Measurements from ENCODE around the gene MICAL3.

MICAL3 gene

DNA sequence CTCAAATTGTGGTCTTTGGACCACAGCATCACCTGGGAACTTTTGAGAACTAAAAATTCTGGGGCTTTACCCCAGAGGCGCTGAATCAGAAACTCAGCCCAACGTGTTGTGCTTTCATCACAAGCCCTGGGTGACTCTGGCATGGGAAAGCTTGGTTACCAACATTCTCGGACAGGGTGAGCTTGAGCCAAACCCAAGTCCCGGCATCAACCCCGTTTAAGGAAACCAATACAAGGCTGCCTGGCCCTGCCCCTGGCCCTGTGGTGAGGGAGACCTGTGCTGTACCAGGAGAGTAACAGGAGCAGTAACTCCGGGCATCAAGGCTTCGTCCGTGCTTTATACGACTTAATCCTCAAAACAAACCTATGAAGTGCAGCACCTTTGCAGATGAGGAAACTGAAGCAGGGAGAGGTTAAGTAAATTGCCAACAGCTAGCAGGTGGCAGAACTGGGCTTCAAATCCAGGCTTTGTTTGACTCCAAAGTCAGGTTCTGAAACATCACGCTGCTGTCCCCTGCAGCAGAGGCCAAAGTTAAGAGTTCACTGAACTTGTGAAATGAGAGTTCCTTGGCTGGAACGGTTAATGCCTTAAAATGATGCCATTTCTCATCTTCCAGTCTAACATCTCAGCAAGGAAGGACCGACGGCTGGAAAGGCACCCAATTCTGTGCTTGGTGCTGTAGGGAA, 186.0 kb downstream of the MICAL3 start:
- H3K36me3 ChIP-seq (ENCODE audit: control insufficient read depth in 2 of 2, insufficient read depth in 2 of 2, low read length in 2 of 2) = peaks cover 24 to 32% of the 10 kb centered on the region in 2 donors
- peak overlapping the region; percentile 75 for H3K27ac ChIP-seq (ENCODE audit: low read length)
- no peak overlapping the region for H3K9ac ChIP-seq (ENCODE audit: low read length in 2 of 2)
- H3K27me3 ChIP-seq (ENCODE audit: control insufficient read depth in 1 of 2, insufficient read depth in 2 of 2, low read length in 2 of 2) = no peaks in the 10 kb centered on the region
- no peaks in the 10 kb centered on the region for H3K9me3 ChIP-seq (ENCODE audit: control insufficient read depth in 2 of 2, low read length in 2 of 2)
- no peak overlapping the region for H3K4me3 ChIP-seq (ENCODE audit: low read length in 2 of 2)
- H3K4me1 ChIP-seq (ENCODE audit: control insufficient read depth, insufficient read depth, low read length) = peaks cover 49% of the 10 kb centered on the region

GRCh38 chr22:17836992-17837742, 187.2 kb downstream of the MICAL3 start:
- Histone ChIP-seq H3K27me3 (ENCODE audit: control insufficient read depth in 1 of 2, insufficient read depth in 2 of 2, low read length in 2 of 2) (no peaks in the 10 kb centered on the region), H3K36me3 (ENCODE audit: control insufficient read depth in 2 of 2, insufficient read depth in 2 of 2, low read length in 2 of 2) (peaks cover 21 to 35% of the 10 kb centered on the region in 2 donors), H3K27ac (ENCODE audit: low read length) (peak overlapping the region; percentile 75), H3K9ac (ENCODE audit: low read length in 2 of 2) (peak overlapping the region; percentile 47 to 58), H3K9me3 (ENCODE audit: control insufficient read depth in 2 of 2, low read length in 2 of 2) (no peaks in the 10 kb centered on the region), H3K4me1 (ENCODE audit: control insufficient read depth, insufficient read depth, low read length) (peaks cover 51% of the 10 kb centered on the region), H3K4me3 (ENCODE audit: low read length in 2 of 2) (peak overlapping the region in 1 of 2 donors; percentile 8)

GRCh38 chr22:17835256-17835655, 189.1 kb downstream of the MICAL3 start:
- Histone ChIP-seq H3K36me3 (ENCODE audit: control insufficient read depth in 2 of 2, insufficient read depth in 2 of 2, low read length in 2 of 2) (peaks cover 3 to 24% of the 10 kb centered on the region in 2 donors), H3K27ac (ENCODE audit: low read length) (peak overlapping the region; percentile 75), H3K4me1 (ENCODE audit: control insufficient read depth, insufficient read depth, low read length) (peaks cover 63% of the 10 kb centered on the region), H3K4me3 (ENCODE audit: low read length in 2 of 2) (no peak overlapping the region), H3K9me3 (ENCODE audit: control insufficient read depth in 2 of 2, low read length in 2 of 2) (no peaks in the 10 kb centered on the region), H3K27me3 (ENCODE audit: control insufficient read depth in 1 of 2, insufficient read depth in 2 of 2, low read length in 2 of 2) (no peaks in the 10 kb centered on the region), H3K9ac (ENCODE audit: low read length in 2 of 2) (peak overlapping the region; percentile 30 to 47)

GRCh38 chr22:17833489-17833888, 190.9 kb downstream of the MICAL3 start:
- Histone ChIP-seq H3K9ac (ENCODE audit: low read length in 2 of 2) (no peak overlapping the region), H3K27ac (ENCODE audit: low read length) (peak overlapping the region; percentile 87), H3K27me3 (ENCODE audit: control insufficient read depth in 1 of 2, insufficient read depth in 2 of 2, low read length in 2 of 2) (no peaks in the 10 kb centered on the region), H3K4me1 (ENCODE audit: control insufficient read depth, insufficient read depth, low read length) (peaks cover 71% of the 10 kb centered on the region), H3K36me3 (ENCODE audit: control insufficient read depth in 2 of 2, insufficient read depth in 2 of 2, low read length in 2 of 2) (peaks cover 3 to 24% of the 10 kb centered on the region in 2 donors), H3K4me3 (ENCODE audit: low read length in 2 of 2) (no peak overlapping the region), H3K9me3 (ENCODE audit: control insufficient read depth in 2 of 2, low read length in 2 of 2) (no peaks in the 10 kb centered on the region)

DNA sequence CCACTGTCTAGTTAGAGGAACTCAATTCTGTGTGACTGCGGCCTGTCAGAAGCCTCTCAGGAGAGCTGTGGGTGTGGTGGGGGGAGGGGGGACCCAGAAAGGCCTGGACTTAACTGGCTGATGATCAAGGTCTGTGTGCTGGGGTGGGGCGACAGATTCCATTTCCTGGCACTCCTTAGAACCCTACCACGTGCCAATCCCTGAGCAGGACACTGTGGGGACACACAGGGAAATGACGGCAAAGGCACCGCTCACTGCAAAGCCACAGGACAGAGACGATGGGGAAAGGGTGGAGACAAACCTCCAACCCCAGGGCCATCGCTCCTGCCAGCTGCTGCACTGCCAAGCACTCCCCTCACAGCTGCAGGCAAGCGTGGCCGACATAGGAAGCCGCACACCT, 191.7 kb downstream of the MICAL3 start:
- Histone ChIP-seq H3K9ac (ENCODE audit: low read length in 2 of 2) (no peak overlapping the region), H3K27ac (ENCODE audit: low read length) (peak overlapping the region; percentile 87), H3K4me3 (ENCODE audit: low read length in 2 of 2) (no peak overlapping the region), H3K27me3 (ENCODE audit: control insufficient read depth in 1 of 2, insufficient read depth in 2 of 2, low read length in 2 of 2) (no peaks in the 10 kb centered on the region), H3K36me3 (ENCODE audit: control insufficient read depth in 2 of 2, insufficient read depth in 2 of 2, low read length in 2 of 2) (peaks cover 8 to 28% of the 10 kb centered on the region in 2 donors), H3K4me1 (ENCODE audit: control insufficient read depth, insufficient read depth, low read length) (peaks cover 71% of the 10 kb centered on the region), H3K9me3 (ENCODE audit: control insufficient read depth in 2 of 2, low read length in 2 of 2) (no peaks in the 10 kb centered on the region)

GRCh38 chr22:17831501-17832251, 192.7 kb downstream of the MICAL3 start:
- Histone ChIP-seq H3K9ac (ENCODE audit: low read length in 2 of 2) (peak overlapping the region; percentile 47 to 49), H3K36me3 (ENCODE audit: control insufficient read depth in 2 of 2, insufficient read depth in 2 of 2, low read length in 2 of 2) (peaks cover 18 to 28% of the 10 kb centered on the region in 2 donors), H3K27ac (ENCODE audit: low read length) (peak overlapping the region; percentile 87), H3K4me3 (ENCODE audit: low read length in 2 of 2) (peak overlapping the region in 1 of 2 donors; percentile 40), H3K27me3 (ENCODE audit: control insufficient read depth in 1 of 2, insufficient read depth in 2 of 2, low read length in 2 of 2) (no peaks in the 10 kb centered on the region), H3K9me3 (ENCODE audit: control insufficient read depth in 2 of 2, low read length in 2 of 2) (no peaks in the 10 kb centered on the region), H3K4me1 (ENCODE audit: control insufficient read depth, insufficient read depth, low read length) (peaks cover 62% of the 10 kb centered on the region)

GRCh38 chr22:17830043-17830961, 194.1 kb downstream of the MICAL3 start:
- Histone ChIP-seq H3K27me3 (ENCODE audit: control insufficient read depth in 1 of 2, insufficient read depth in 2 of 2, low read length in 2 of 2) (no peaks in the 10 kb centered on the region), H3K4me1 (ENCODE audit: control insufficient read depth, insufficient read depth, low read length) (peaks cover 50% of the 10 kb centered on the region), H3K36me3 (ENCODE audit: control insufficient read depth in 2 of 2, insufficient read depth in 2 of 2, low read length in 2 of 2) (peaks cover 26 to 29% of the 10 kb centered on the region in 2 donors), H3K9me3 (ENCODE audit: control insufficient read depth in 2 of 2, low read length in 2 of 2) (no peaks in the 10 kb centered on the region), H3K9ac (ENCODE audit: low read length in 2 of 2) (peak overlapping the region; percentile 36 to 49), H3K27ac (ENCODE audit: low read length) (peak overlapping the region; percentile 87), H3K4me3 (ENCODE audit: low read length in 2 of 2) (peak overlapping the region in 1 of 2 donors; percentile 44)

- Histone ChIP-seq H3K9ac (ENCODE audit: low read length in 2 of 2) (no peak overlapping the region), H3K4me3 (ENCODE audit: low read length in 2 of 2) (peak overlapping the region in 1 of 2 donors; percentile 44), H3K36me3 (ENCODE audit: control insufficient read depth in 2 of 2, insufficient read depth in 2 of 2, low read length in 2 of 2) (peaks cover 29 to 32% of the 10 kb centered on the region in 2 donors), H3K27me3 (ENCODE audit: control insufficient read depth in 1 of 2, insufficient read depth in 2 of 2, low read length in 2 of 2) (no peaks in the 10 kb centered on the region), H3K9me3 (ENCODE audit: control insufficient read depth in 2 of 2, low read length in 2 of 2) (no peaks in the 10 kb centered on the region), H3K27ac (ENCODE audit: low read length) (peak overlapping the region; percentile 87), H3K4me1 (ENCODE audit: control insufficient read depth, insufficient read depth, low read length) (peaks cover 43% of the 10 kb centered on the region)
These were observed 194.7 kb downstream of the MICAL3 start for GRCh38 chr22:17829695-17830042.

GRCh38 chr22:17828502-17829080, 195.8 kb downstream of the MICAL3 start:
- H3K9ac ChIP-seq (ENCODE audit: low read length in 2 of 2) = no peak overlapping the region

More at GRCh38 chr22:17828502-17829080, 195.8 kb downstream of the MICAL3 start:
- Histone ChIP-seq H3K9me3 (ENCODE audit: control insufficient read depth in 2 of 2, low read length in 2 of 2) (no peaks in the 10 kb centered on the region), H3K27ac (ENCODE audit: low read length) (no peak overlapping the region), H3K27me3 (ENCODE audit: control insufficient read depth in 1 of 2, insufficient read depth in 2 of 2, low read length in 2 of 2) (no peaks in the 10 kb centered on the region), H3K36me3 (ENCODE audit: control insufficient read depth in 2 of 2, insufficient read depth in 2 of 2, low read length in 2 of 2) (peaks cover 27 to 29% of the 10 kb centered on the region in 2 donors), H3K4me3 (ENCODE audit: low read length in 2 of 2) (no peak overlapping the region), H3K4me1 (ENCODE audit: control insufficient read depth, insufficient read depth, low read length) (peaks cover 41% of the 10 kb centered on the region)
